Ascending aorta (tissue), 2 donors: ENCODE results near the gene NSUN4. TPM values are rescaled to one million over a fixed set of nuclear protein-coding genes. Genes with fewer than 3 reads are reported as not detected.

Experiments
- DNase-seq, 2 donors: peaks; one replicate each; pipeline ENCODE4 v3.0.0-alpha.2; 2019; ENCODE audit warnings: low spot score in 2 of 2
- H3K27ac ChIP-seq, 2 donors: fragments of 200-600 bp; sonication (generic); one replicate each; pipeline ENCODE4 v1.5.1; 2016 to 2017; ENCODE audit warnings: mild to moderate bottlenecking in 1 of 2
- H3K27me3 ChIP-seq: fragments of 200-600 bp; sonication (generic); one replicate; pipeline ENCODE4 v1.5.1; 2017
- H3K36me3 ChIP-seq, 2 donors: fragments of 200-600 bp; sonication (generic); one replicate each; pipeline ENCODE4 v1.5.1; 2016
- H3K4me1 ChIP-seq, 2 donors: fragments of 200-600 bp; sonication (generic); one replicate each; pipeline ENCODE4 v1.5.1; 2016 to 2017; ENCODE audit warnings: mild to moderate bottlenecking in 1 of 2
- H3K4me3 ChIP-seq, 2 donors: fragments of 200-600 bp; sonication (generic); one replicate each; pipeline ENCODE4 v1.5.1; 2016 to 2017; ENCODE audit warnings: mild to moderate bottlenecking in 1 of 2
- H3K9me3 ChIP-seq, 2 donors: fragments of 200-600 bp; sonication (generic); one replicate each; pipeline ENCODE4 v1.5.1; 2016
- CTCF ChIP-seq, 3 experiments: fragments of 200-600 bp in 2 of 3; fragments of 450-650 bp in 1 of 3; sonication (generic) in 2 of 3; IDR thresholded peaks; one replicate each; pipeline ENCODE4 v1.5.1; 2016 to 2019; ENCODE audit warnings: antibody characterized with exemption in 3 of 3, mild to moderate bottlenecking in 1 of 3, moderate library complexity in 1 of 3
- intact Hi-C: fragments of 100-400 bp; cut with DNase I; formaldehyde crosslinking; loops from one replicate; pipeline ENCODE4 v1.15.1; 2023
- total RNA-seq: library from RNA; depleted of rRNA; stranded (reverse); fragments of >200 nt; gene quantifications from one replicate; pipeline ENCODE4 v1.1.0, GENCODE V29; 2016

The NSUN4 gene
- total RNA-seq, 1 donor from 2014 or later: 6.1 TPM

GRCh38 chr1:46301808-46302640 is 38.6 kb upstream of the NSUN4 start:
- peaks cover 15 to 38% of the 10 kb centered on the region in 2 donors for H3K4me1 ChIP-seq
- intact Hi-C loops: loop anchor here (2.0 to 10.0 kb wide), 7 partner anchors 47 to 615 kb away; partner anchors contain the start of genes ATPAF1, GPBP1L1, LURAP1 and MOB3C

GRCh38 chr1:46302641-46303037 is 38.0 kb upstream of the NSUN4 start:
- Histone ChIP-seq H3K9me3 (no peaks in the 10 kb centered on the region), H3K27me3 (no peaks in the 10 kb centered on the region), H3K4me3 (peak overlapping the region; percentile 81 to 84), H3K27ac (peak overlapping the region; percentile 98 to 99), H3K4me1 (peaks cover 15 to 38% of the 10 kb centered on the region in 2 donors), H3K36me3 (peaks cover 3 to 5% of the 10 kb centered on the region in 2 donors)
- peak in 1 of 2 donors; percentile 64 for DNase-seq
- intact Hi-C loops: loop anchor here (1.0 to 10.0 kb wide), 8 partner anchors 38 to 615 kb away; partner anchors contain the start of genes ATPAF1, GPBP1L1, LURAP1 and MOB3C
- no peak for TF ChIP-seq CTCF (IDR thresholded peaks at IDR 0.05)

More at GRCh38 chr1:46301808-46302640, 38.6 kb upstream of the NSUN4 start:
- Histone ChIP-seq H3K9me3 (no peaks in the 10 kb centered on the region), H3K4me3 (peak overlapping the region; percentile 81 to 84), H3K27me3 (no peaks in the 10 kb centered on the region), H3K27ac (peak overlapping the region; percentile 98 to 99), H3K36me3 (peaks cover 9 to 11% of the 10 kb centered on the region in 2 donors)
- TF ChIP-seq CTCF (IDR thresholded peaks at IDR 0.05): peak; percentile 10 to 41 (median 21)
- peak in 1 of 2 donors; percentile 73 for DNase-seq

GRCh38 chr1:46303038-46303871 is 37.4 kb upstream of the NSUN4 start, which contains the start of the genes LRRC41 and UQCRH:
TSS of gene LRRC41 (minus strand) at chr1:46303616. CDS start at chr1:46303322, 294 bp downstream.
TSS of gene UQCRH (plus strand) at chr1:46303698. CDS start at chr1:46303767, 69 bp downstream.
- TF ChIP-seq CTCF (IDR thresholded peaks at IDR 0.05): no peak
- intact Hi-C loops: loop anchor here (1.0 to 10.0 kb wide), 8 partner anchors 37 to 616 kb away; partner anchors contain the start of genes ATPAF1, GPBP1L1, LURAP1 and MOB3C
- peak within 1 kb of the TSS; percentile 98 to 99 for H3K27ac ChIP-seq
- peak within 1 kb of the TSS; percentile 81 to 84 for H3K4me3 ChIP-seq
- H3K4me1 ChIP-seq: peaks cover 15 to 36% of the 10 kb centered on the region in 2 donors
- H3K9me3 ChIP-seq: no peaks in the 10 kb centered on the region
- no peaks in the 10 kb centered on the region for H3K36me3 ChIP-seq
- no peaks in the 10 kb centered on the region for H3K27me3 ChIP-seq
- DNase-seq: peak; percentile 85 to 98

- Histone ChIP-seq H3K36me3 (no peaks in the 10 kb centered on the region), H3K27me3 (no peaks in the 10 kb centered on the region), H3K9me3 (no peaks in the 10 kb centered on the region), H3K27ac (peak overlapping the region; percentile 98 to 99), H3K4me1 (peaks cover 15 to 32% of the 10 kb centered on the region in 2 donors), H3K4me3 (peak overlapping the region; percentile 81 to 84)
- no peak for DNase-seq
- TF ChIP-seq CTCF (IDR thresholded peaks at IDR 0.05): no peak
- intact Hi-C loops: loop anchor here (1.0 to 10.0 kb wide), 8 partner anchors 36 to 617 kb away; partner anchors contain the start of genes ATPAF1, GPBP1L1, LURAP1 and MOB3C
Observed at GRCh38 chr1:46303872-46304326, 36.7 kb upstream of the NSUN4 start.

- H3K9me3 ChIP-seq: no peaks in the 10 kb centered on the region
- H3K27me3 ChIP-seq: no peaks in the 10 kb centered on the region
- H3K4me1 ChIP-seq: peaks cover 10 to 17% of the 10 kb centered on the region in 2 donors
- H3K27ac ChIP-seq: no peak overlapping the region
- H3K4me3 ChIP-seq: no peak overlapping the region
- H3K36me3 ChIP-seq: peaks cover 12 to 18% of the 10 kb centered on the region in 2 donors
- no peak for TF ChIP-seq CTCF (IDR thresholded peaks at IDR 0.05)
- DNase-seq: no peak
- intact Hi-C loops: loop anchor here (10.0 kb wide), 1 partner anchor 309 kb away; the partner anchor contains the start of gene MOB3C
Observed at GRCh38 chr1:46306159-46306530, 34.5 kb upstream of the NSUN4 start.
